HG03520 (cell line): Measurements from ENCODE around the gene MAPT.
"Not testable (repeated sequence)": the region's sequence is repeated elsewhere in the genome, so short reads cannot be mapped to it uniquely, and the experiment has no call there.

Source experiments
- ATAC-seq: cut with Tn5 transposase; IDR thresholded peaks from one replicate; pipeline ENCODE4 v1.9.1; 2021; ENCODE audit warnings: mild to moderate bottlenecking, moderate library complexity; ENCODE audit not compliant: unreplicated experiment

MAPT gene

DNA sequence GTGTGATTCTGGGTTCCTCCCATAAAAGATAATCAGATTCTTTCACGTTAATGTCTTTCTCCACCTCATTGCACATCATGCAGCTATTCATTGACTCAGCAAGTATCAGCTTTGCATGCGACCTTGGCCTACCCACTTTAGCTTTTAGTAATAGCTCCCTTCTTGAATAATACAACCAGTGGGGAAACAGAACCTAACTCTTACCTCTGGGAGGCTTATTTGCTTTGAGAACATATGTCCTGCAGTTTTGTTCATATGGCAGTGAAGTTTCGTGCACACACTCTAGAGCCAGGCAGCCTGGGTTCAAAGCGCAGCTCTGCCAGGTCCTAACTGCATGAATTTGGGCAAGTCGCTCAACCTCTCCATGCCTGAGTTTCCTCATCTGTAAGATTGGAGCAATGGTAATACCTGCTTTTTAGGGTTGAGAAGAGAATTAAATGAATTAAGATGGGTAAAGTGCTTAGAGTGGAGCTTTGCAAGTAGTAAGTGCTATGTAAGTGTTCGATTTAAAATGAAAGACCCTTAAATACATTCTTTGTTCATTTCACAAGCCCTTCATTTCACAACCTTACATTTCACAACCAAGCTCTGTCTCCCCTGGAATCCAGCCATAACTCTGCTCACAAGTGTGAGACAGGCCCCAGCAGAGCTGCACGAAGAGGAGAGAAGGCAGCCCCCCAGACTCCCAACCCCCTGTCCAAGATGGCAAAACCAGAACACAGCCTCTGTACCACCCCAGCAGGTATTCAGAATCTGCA, 29.3 kb downstream of the MAPT start:
- no peak for ATAC-seq

- no peak for ATAC-seq
These were observed 30.0 kb downstream of the MAPT start for GRCh38 chr17:45924332-45924820.

GRCh38 chr17:45925311-45925710, 31.0 kb downstream of the MAPT start:
- no peak for ATAC-seq

GRCh38 chr17:45927247-45927646, 32.9 kb downstream of the MAPT start:
- ATAC-seq: no peak

DNA sequence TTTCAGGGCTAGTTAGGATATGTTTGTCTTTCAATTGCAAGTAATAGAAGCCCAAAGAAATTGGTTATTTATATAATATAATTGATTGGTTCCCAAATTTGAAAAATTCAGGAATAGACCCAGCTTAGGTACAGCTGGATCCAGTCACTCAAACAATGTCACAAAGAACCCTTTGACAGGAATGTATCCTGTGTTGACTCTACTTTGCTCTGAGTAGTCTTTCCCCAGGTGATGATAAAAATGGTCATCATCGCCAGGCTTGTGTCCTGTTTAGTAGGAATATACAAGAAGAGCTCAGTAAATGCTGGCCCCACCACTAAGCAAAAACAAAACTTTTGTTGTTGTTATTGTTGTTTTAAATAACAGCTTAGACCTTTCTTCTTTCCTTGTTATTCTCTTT, 35.0 kb downstream of the MAPT start:
- no peak for ATAC-seq

DNA sequence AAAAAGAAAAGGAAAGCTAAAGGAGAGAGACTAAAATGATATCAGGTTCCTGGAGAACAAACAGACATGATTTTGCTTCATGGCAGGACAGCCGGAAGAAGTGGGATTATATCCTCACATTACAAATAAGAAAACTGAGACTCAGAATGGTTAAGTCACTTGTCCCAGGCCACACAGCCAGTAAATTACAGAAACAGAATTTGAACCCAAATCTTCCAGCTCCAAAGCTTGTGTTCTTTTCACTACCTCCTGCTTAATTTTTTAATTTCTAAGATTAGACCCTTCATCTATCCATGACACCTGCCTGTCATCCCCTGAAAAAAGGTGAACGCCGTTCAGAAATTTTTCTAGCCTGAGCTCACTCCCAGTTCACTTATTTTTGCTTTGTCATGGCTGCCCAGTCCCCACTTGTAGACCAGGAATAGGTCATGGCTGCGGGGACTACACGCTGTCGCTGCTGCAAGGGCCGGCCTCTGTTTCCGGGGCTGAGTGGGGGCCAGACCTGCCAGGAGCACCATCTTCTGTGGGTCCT, 36.1 kb downstream of the MAPT start:
- ATAC-seq: no peak

- ATAC-seq: no peak
These were observed 37.3 kb downstream of the MAPT start for GRCh38 chr17:45931677-45932076.

DNA sequence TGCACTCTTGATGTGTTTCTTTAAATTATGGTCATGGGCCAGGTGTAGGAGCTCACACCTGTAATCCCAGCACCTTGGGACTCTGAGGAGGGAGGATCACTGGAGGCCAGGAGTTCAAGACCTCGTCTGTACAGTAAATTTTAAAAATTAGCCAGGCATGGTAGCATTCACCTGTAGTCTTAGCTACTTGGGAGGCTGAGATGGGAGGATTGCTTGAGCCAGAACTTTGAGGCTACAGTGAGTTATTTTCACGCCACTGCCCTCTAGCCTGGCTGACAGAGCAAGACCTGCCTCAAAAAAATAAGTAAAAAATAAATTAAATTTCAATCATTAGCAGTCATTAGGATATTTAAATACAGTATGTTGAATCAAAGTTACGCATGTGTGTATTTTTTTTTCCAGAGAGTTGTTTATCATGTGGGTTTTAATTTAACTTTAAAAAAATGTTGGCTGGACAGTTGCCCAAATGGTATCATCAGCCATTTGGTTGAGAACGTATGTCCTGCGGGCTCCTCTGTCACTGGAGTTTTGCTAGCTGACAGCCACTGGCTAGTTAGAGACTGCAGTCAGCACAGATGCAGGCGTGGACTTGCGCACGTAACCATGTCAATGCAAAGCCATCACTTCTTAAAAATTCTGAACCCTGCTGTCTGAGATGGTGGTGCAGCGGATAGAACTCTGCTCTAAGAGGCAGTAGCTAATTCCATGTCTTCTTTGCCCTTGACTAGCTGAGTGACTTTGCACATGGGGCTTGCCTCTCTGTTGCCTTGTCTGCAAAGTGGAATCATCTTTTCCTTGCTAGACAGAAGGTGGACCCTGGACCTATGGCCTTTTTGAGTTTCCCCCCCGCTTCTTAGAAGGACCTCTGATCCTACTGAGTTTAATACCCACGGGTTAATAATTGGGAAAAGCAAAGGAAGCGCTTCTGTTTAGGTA, 40.0 kb downstream of the MAPT start:
- no peak for ATAC-seq

- no peak for ATAC-seq
These were observed 40.9 kb downstream of the MAPT start for GRCh38 chr17:45935197-45935709.

DNA sequence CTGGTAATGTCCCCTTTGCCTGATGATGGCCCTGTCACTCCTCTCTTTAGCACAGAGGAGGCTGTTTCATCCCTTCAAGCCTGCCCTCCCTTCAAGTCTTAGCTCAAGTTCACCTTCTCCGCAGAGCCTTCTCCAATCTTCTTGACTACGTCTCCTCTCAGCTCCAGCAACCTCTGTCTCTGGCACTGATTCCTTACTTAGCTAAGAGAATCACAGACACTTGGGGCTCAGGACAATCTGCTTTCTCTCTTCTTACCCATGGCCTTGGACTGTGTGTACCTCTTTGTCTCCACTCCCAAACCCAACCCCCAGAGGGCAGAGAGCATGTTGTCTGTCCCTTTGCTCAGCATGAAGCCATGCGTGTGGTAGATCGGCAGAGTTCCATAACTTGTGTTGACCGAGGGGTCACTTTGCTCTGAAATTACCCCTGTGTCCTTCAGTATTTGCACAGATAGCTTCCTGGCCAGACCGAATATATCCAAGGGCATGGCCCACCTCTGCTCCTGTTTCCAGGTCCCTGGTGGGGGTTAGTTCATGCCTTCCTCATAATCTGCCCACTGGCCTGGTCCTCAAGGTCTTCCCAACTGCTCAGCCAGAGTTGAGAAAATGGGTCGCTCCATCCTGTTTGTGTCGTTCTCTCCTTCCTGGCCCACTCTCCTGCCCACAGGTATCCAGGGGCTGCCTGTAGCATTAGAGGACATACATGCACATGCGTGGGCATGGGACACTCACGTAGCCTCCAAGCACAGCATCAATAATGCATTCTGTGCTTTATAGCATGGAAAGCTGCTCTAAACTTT, 41.6 kb downstream of the MAPT start:
- ATAC-seq: no peak

GRCh38 chr17:45936610-45937009, 42.3 kb downstream of the MAPT start:
- no peak for ATAC-seq

DNA sequence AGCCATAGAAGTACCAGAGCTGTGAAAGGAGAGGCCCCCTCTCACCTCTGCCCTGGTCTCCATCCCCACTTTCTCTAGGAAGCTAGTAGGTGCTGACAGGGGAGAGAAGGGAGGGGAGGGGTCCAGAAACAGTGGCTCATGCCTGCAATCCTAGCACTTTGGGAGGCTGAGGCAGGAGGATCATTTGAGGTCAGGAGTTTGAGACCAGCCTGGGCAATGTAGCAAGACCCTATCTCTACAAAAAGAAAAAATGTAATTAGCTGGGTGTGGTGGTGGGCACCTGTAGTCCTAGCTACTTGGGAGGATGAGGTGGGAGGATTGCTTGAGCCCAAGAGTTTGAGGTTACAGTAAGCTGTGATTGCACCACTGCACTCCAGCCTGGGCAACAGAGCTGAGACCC, 42.8 kb downstream of the MAPT start:
- not testable (repeated sequence) for ATAC-seq

DNA sequence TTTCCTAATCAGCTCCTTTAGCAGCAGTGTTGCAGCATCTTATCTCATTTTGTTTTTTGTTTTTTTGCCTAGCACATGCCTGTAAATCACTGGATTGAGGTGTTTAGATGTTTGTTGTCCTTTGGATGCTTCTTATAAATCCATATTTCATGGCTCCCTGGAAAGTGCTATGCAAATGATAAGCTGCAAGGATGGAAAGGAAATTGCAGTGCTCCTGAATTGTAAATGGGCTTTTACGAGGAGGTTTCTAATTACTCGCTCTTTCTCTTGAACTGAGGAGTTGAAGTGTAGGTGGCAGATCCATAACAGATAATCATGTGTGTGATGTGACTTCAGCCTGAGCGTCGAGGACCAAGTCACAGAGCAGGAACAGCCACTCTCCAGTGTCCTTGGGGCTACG, 45.0 kb downstream of the MAPT start:
- ATAC-seq: no peak

GRCh38 chr17:45940293-45940692, 45.9 kb downstream of the MAPT start:
- ATAC-seq: no peak

DNA sequence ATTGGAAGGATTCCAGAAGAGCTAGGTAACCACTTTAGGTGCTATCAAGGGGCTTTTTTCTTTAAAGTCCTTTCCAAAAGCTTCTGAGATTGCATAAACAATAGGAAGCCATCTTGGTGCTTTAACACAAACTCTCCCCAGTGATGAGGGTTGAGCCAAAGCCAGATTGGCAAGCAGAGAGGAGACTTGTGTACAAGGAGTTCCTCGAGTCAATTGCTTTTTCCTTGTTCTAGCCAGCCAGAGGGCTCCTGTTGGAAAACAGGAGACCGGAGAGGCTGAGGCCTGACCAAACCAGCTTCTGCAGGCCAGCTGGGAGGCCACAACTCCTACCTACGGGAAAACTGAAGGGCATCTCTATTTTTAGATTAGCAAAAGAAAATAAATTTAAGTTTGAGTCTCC, 46.5 kb downstream of the MAPT start:
- no peak for ATAC-seq

DNA sequence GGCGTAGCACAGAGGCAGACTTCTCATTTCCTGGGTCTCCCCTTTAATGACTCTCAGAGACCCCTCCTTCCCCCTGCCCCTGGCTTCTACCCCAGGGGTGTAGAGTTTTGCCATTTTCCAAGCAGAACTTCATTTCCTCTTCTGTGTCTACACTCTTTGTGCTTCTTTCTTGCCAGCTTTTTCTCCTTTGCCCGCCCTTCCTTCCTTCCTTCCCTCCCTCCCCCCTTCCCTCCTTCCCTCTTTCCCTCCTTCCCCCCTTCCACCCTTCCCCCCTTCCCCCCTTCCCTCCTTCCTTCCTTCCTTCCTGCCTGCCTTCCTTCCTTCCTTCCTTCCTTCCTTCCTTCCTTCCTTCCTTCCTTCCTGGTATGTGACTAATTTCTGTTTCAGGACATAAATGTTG, 47.0 kb downstream of the MAPT start:
- no peak for ATAC-seq

- no peak for ATAC-seq
These were observed 47.9 kb downstream of the MAPT start for GRCh38 chr17:45942284-45942683.

- ATAC-seq: no peak
These were observed 52.5 kb downstream of the MAPT start for GRCh38 chr17:45946841-45947256.

GRCh38 chr17:45948498-45948880, 54.1 kb downstream of the MAPT start:
- ATAC-seq: no peak

DNA sequence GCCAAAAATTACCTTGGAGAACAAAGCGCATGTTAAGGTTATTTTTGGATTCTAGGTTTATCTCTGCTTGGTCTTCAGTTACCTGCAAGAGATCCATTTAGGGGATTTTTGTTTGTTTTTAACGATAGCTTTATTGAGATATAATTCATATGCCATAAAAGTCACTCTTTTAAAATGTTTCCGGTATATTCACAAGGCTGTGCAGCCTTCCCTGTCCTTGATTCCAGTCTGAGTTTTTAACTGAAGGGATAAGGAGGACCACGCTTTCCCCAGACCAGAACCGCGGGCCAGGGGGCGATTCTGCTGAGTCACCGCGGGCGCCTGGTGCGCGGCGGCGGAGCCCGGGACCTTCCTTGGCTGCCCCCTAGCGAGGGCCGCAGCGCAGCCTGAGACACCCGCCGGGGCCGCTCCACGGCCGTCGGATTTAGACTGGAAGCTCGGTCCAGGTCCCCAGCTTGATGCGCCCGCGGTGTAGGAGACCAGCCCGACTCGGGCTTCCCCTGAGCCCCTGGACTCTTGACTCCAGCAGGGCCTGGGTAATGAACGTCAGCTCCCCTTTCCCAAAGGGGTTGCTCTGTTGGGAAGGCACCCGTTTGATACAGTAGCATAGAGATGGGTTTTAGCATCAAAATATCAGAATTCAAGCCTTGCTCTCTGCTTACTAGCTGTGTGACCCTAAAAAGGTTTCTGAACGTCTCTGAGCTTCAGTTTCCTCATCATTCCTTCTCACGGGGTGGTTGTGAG, 54.7 kb downstream of the MAPT start:
- ATAC-seq: no peak
